Measurements from ENCODE around the gene FAM81B.

GRCh38 chr5:95403996-95404395 lies 12.8 kb downstream of the FAM81B start:
- TF ChIP-seq POLR2A (IDR thresholded peaks at IDR 0.05) (no peak), CTCF (IDR thresholded peaks at IDR 0.05) (no peak), POLR2AphosphoS5 (IDR thresholded peaks at IDR 0.05) (no peak)
